Activated CD4-positive, CD25-positive, alpha-beta regulatory T cell treated with anti-CD3 and anti-CD28 coated beads, Interleukin-2, amount 50 U/mL, for 72 hours (primary cell): ENCODE results near the gene RIPK4.

Experiments
- DNase-seq: peaks from one replicate; pipeline ENCODE4 v3.0.0; 2021

RIPK4 gene

GRCh38 chr21:41752231-41752681 lies 14.6 kb downstream of the RIPK4 start:
- DNase-seq, result no peak

GRCh38 chr21:41751611-41752011 lies 15.2 kb downstream of the RIPK4 start:
- no peak for DNase-seq

- no peak for DNase-seq
These were observed 16.2 kb downstream of the RIPK4 start for GRCh38 chr21:41750532-41751151.

- no peak for DNase-seq
These were observed 16.8 kb downstream of the RIPK4 start for GRCh38 chr21:41750051-41750450.

- DNase-seq, result no peak
These were observed 17.6 kb downstream of the RIPK4 start for GRCh38 chr21:41749286-41749685.

- no peak for DNase-seq
These were observed 18.7 kb downstream of the RIPK4 start for GRCh38 chr21:41747943-41748738.

GRCh38 chr21:41746744-41747006 lies 20.2 kb downstream of the RIPK4 start:
- no peak for DNase-seq

GRCh38 chr21:41745971-41746743 lies 20.7 kb downstream of the RIPK4 start:
- no peak for DNase-seq

- no peak for DNase-seq
These were observed 21.6 kb downstream of the RIPK4 start for GRCh38 chr21:41745026-41745820.

GRCh38 chr21:41744028-41744930 lies 22.6 kb downstream of the RIPK4 start:
- no peak for DNase-seq

- no peak for DNase-seq
These were observed 23.4 kb downstream of the RIPK4 start for GRCh38 chr21:41743321-41744027.

- DNase-seq, result no peak
These were observed 24.6 kb downstream of the RIPK4 start for GRCh38 chr21:41742073-41742875.

- DNase-seq, result no peak
These were observed 25.4 kb downstream of the RIPK4 start for GRCh38 chr21:41741253-41742072.

- no peak for DNase-seq
These were observed 26.1 kb downstream of the RIPK4 start for GRCh38 chr21:41740604-41741252.

- no peak for DNase-seq
These were observed 26.9 kb downstream of the RIPK4 start for GRCh38 chr21:41739936-41740335.

GRCh38 chr21:41739011-41739410 lies 27.8 kb downstream of the RIPK4 start:
- no peak for DNase-seq

- no peak for DNase-seq
These were observed 29.1 kb downstream of the RIPK4 start for GRCh38 chr21:41737651-41738324.

- no peak for DNase-seq
These were observed 30.4 kb downstream of the RIPK4 start for GRCh38 chr21:41736423-41736822.
